ENCODE data around the gene NDUFAF5.

- TF ChIP-seq POLR2AphosphoS5 (IDR thresholded peaks at IDR 0.05; ENCODE audit: low read depth, low read length) (no peak), POLR2A (IDR thresholded peaks at IDR 0.05; ENCODE audit: low read depth, low read length) (no peak)
These were observed 37.6 kb downstream of the NDUFAF5 start for GRCh38 chr20:13822459-13822858.
